Measurements from ENCODE around the gene TMIE.

- TF ChIP-seq CTCF (CRISPR knock-in tag; IDR thresholded peaks at IDR 0.05) (no peak), SIN3A (IDR thresholded peaks at IDR 0.05; ENCODE audit: borderline replicate concordance, low read depth, low read length) (no peak)
These were observed 19.2 kb upstream of the TMIE start for GRCh38 chr3:46681856-46682540.
